CD4-positive, alpha-beta T cell treated with Interleukin-17A for 4 hours (primary cell): ENCODE measurements around the gene FKBP5.
"Not testable (repeated sequence)": the region's sequence is repeated elsewhere in the genome, so short reads cannot be mapped to it uniquely, and the experiment has no call there.

Experiments used
- DNase-seq: peaks from one replicate; pipeline ENCODE4 v3.0.0-alpha.2; 2020; ENCODE audit warnings: mixed read lengths

FKBP5 gene

GRCh38 chr6:35688605-35689322, at the start of gene FKBP5:
TSS of gene FKBP5 (minus strand) at chr6:35688915. CDS start at chr6:35642824, 46,091 bp downstream.
- peak; percentile 91 for DNase-seq

- DNase-seq, result no peak
Observed at GRCh38 chr6:35737413-35738211, 48.9 kb upstream of the FKBP5 start.

GRCh38 chr6:35736982-35737412, 48.3 kb upstream of the FKBP5 start, which contains the start of gene ARMC12:
TSS of gene ARMC12 (plus strand) at chr6:35737032. CDS start at chr6:35737109, 77 bp downstream.
- DNase-seq, result no peak

GRCh38 chr6:35736253-35736894, 47.7 kb upstream of the FKBP5 start:
- DNase-seq, result peak; percentile 90

- no peak for DNase-seq
Observed at GRCh38 chr6:35735452-35735851, 46.7 kb upstream of the FKBP5 start.

- DNase-seq, result not testable (repeated sequence)
Observed at GRCh38 chr6:35734319-35734718, 45.6 kb upstream of the FKBP5 start.

GRCh38 chr6:35733633-35734032, 44.9 kb upstream of the FKBP5 start:
- DNase-seq, result no peak

GRCh38 chr6:35731736-35732532, 43.2 kb upstream of the FKBP5 start:
- peak; percentile 98 for DNase-seq

- DNase-seq, result peak; percentile 97
Observed at GRCh38 chr6:35731414-35731735, 42.7 kb upstream of the FKBP5 start.

GRCh38 chr6:35730745-35731413, 42.2 kb upstream of the FKBP5 start:
- no peak for DNase-seq

- DNase-seq, result no peak
Observed at GRCh38 chr6:35729722-35730121, 41.0 kb upstream of the FKBP5 start.

- peak; percentile 56 for DNase-seq
Observed at GRCh38 chr6:35728683-35729678, 40.3 kb upstream of the FKBP5 start.

GRCh38 chr6:35727935-35728682, 39.4 kb upstream of the FKBP5 start:
- peak; percentile 93 for DNase-seq

- DNase-seq, result no peak
Observed at GRCh38 chr6:35727231-35727934, 38.7 kb upstream of the FKBP5 start.

- DNase-seq, result peak; percentile 46
Observed at GRCh38 chr6:35725721-35726438, 37.2 kb upstream of the FKBP5 start.

GRCh38 chr6:35725081-35725708, 36.5 kb upstream of the FKBP5 start:
- DNase-seq, result no peak

GRCh38 chr6:35724471-35724870, 35.8 kb upstream of the FKBP5 start:
- DNase-seq, result no peak

- DNase-seq, result no peak
Observed at GRCh38 chr6:35724059-35724458, 35.3 kb upstream of the FKBP5 start.
